ENCODE results near the gene TNC.

TNC gene

GRCh38 chr9:115018547-115019435, 99.2 kb downstream of the TNC start:
- in situ Hi-C loops (cut with HindIII; ENCODE audit: low sequenced_read_pairs): loop anchor here (25.0 kb wide), 1 partner anchor 106 kb away; no protein-coding TSS in a partner anchor
- H3K4me3 ChIP-seq (ENCODE audit: low read depth, low read length): no peak overlapping the region
- TF ChIP-seq CTCF (IDR thresholded peaks at IDR 0.05; ENCODE audit: low read depth, low read length): no peak
- peak; percentile 75 for DNase-seq (ENCODE audit: low read depth, low spot score)

- H3K4me3 ChIP-seq (ENCODE audit: low read depth, low read length): no peak overlapping the region
- in situ Hi-C loops (cut with HindIII; ENCODE audit: low sequenced_read_pairs): loop anchor here (25.0 kb wide), 1 partner anchor 104 kb away; no protein-coding TSS in a partner anchor
- TF ChIP-seq CTCF (IDR thresholded peaks at IDR 0.05; ENCODE audit: low read depth, low read length): no peak
- no peak for DNase-seq (ENCODE audit: low read depth, low spot score)
These were observed 101.6 kb downstream of the TNC start for GRCh38 chr9:115016344-115016743.

- peak; percentile 54 for DNase-seq (ENCODE audit: low read depth, low spot score)
- TF ChIP-seq CTCF (IDR thresholded peaks at IDR 0.05; ENCODE audit: low read depth, low read length): peak; percentile 78
- H3K4me3 ChIP-seq (ENCODE audit: low read depth, low read length): no peak overlapping the region
- in situ Hi-C loops (cut with HindIII; ENCODE audit: low sequenced_read_pairs): loop anchor here (25.0 kb wide), 1 partner anchor 103 kb away; no protein-coding TSS in a partner anchor
These were observed 102.8 kb downstream of the TNC start for GRCh38 chr9:115015018-115015635.

- DNase-seq (ENCODE audit: low read depth, low spot score): no peak
- H3K4me3 ChIP-seq (ENCODE audit: low read depth, low read length): no peak overlapping the region
- in situ Hi-C loops (cut with HindIII; ENCODE audit: low sequenced_read_pairs): loop anchor here (25.0 kb wide), 1 partner anchor 102 kb away; no protein-coding TSS in a partner anchor
- no peak for TF ChIP-seq CTCF (IDR thresholded peaks at IDR 0.05; ENCODE audit: low read depth, low read length)
These were observed 103.5 kb downstream of the TNC start for GRCh38 chr9:115014438-115014837.

GRCh38 chr9:115013998-115014397, 104.0 kb downstream of the TNC start:
- peak; percentile 78 for DNase-seq (ENCODE audit: low read depth, low spot score)
- TF ChIP-seq CTCF (IDR thresholded peaks at IDR 0.05; ENCODE audit: low read depth, low read length): peak; percentile 66
- in situ Hi-C loops (cut with HindIII; ENCODE audit: low sequenced_read_pairs): loop anchor here (25.0 kb wide), 1 partner anchor 102 kb away; no protein-coding TSS in a partner anchor
- H3K4me3 ChIP-seq (ENCODE audit: low read depth, low read length): no peak overlapping the region

GRCh38 chr9:115012486-115012885, 105.5 kb downstream of the TNC start:
- no peak for DNase-seq (ENCODE audit: low read depth, low spot score)
- in situ Hi-C loops (cut with HindIII; ENCODE audit: low sequenced_read_pairs): loop anchor here (25.0 kb wide), 1 partner anchor 100 kb away; no protein-coding TSS in a partner anchor
- no peak overlapping the region for H3K4me3 ChIP-seq (ENCODE audit: low read depth, low read length)
- no peak for TF ChIP-seq CTCF (IDR thresholded peaks at IDR 0.05; ENCODE audit: low read depth, low read length)

Data from astrocyte of the spinal cord (primary cell).